Measurements from ENCODE around the gene ADRB2.

GRCh38 chr5:148831590-148832565, 5.5 kb downstream of the ADRB2 start:
- no peak for TF ChIP-seq EP300 (IDR thresholded peaks at IDR 0.05)
- TF ChIP-seq, protein P1, sequence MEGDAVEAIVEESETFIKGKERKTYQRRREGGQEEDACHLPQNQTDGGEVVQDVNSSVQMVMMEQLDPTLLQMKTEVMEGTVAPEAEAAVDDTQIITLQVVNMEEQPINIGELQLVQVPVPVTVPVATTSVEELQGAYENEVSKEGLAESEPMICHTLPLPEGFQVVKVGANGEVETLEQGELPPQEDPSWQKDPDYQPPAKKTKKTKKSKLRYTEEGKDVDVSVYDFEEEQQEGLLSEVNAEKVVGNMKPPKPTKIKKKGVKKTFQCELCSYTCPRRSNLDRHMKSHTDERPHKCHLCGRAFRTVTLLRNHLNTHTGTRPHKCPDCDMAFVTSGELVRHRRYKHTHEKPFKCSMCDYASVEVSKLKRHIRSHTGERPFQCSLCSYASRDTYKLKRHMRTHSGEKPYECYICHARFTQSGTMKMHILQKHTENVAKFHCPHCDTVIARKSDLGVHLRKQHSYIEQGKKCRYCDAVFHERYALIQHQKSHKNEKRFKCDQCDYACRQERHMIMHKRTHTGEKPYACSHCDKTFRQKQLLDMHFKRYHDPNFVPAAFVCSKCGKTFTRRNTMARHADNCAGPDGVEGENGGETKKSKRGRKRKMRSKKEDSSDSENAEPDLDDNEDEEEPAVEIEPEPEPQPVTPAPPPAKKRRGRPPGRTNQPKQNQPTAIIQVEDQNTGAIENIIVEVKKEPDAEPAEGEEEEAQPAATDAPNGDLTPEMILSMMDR (IDR thresholded peaks at IDR 0.05): no peak
- TF ChIP-seq POLR2A (IDR thresholded peaks at IDR 0.05): no peak
